Putamen (tissue), 1 donor: ENCODE data around the gene UVSSA.
"Not testable (repeated sequence)": the region's sequence is repeated elsewhere in the genome, so short reads cannot be mapped to it uniquely, and the experiment has no call there.

Source experiments
- DNase-seq: peaks from one replicate; pipeline ENCODE4 v3.0.0-alpha.2; 2016; ENCODE audit warnings: low spot score

Gene UVSSA

GRCh38 chr4:1443688-1444172 lies 96.7 kb downstream of the UVSSA start:
- not testable (repeated sequence) for DNase-seq
